Activated effector memory CD4-positive, alpha-beta T cell treated with anti-CD3 and anti-CD28 coated beads, Interleukin-2, amount 50 U/mL, for 16 hours (primary cell): ENCODE results near the gene LRRC10B.

Experiments used
- DNase-seq: peaks from one replicate; pipeline ENCODE4 v3.0.0-alpha.2; 2020

Gene LRRC10B

DNA sequence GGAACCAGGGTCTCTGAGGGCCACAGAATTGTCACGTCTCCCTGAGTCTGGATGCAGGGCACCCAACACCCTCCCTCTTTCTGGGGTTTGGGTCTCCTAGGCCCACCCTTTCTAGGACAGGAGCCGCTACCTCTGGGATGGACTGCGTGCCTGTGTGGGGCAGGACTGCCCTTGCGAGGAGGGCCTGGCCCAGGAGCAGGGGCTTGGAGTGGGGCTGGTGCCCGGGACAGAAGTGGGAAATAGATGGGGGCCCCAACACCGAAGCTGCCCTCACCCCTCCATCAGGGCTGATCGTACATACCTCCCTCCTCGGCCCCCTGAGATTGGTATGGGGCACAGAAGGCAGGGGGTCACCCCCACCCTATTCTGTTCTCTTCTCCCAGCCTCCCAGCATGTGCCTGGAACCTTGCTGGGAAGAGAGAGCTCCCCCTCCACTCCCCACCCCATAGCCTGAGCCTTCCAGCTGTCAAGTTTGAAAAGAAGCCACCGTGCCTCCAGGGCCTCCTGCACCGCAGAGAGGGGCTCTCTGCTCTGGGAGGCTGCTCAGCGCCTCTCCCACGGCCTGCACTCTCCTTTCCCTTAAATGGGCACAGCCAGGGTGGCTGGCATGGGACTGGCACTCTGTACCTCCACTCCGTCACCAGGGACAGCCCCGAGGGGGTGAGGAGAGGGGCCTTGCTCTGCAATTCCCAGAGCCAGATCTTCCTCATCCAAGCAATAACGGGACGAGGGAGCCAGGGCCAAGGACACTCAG lies 1.8 kb downstream of the LRRC10B start:
- DNase-seq: no peak

DNA sequence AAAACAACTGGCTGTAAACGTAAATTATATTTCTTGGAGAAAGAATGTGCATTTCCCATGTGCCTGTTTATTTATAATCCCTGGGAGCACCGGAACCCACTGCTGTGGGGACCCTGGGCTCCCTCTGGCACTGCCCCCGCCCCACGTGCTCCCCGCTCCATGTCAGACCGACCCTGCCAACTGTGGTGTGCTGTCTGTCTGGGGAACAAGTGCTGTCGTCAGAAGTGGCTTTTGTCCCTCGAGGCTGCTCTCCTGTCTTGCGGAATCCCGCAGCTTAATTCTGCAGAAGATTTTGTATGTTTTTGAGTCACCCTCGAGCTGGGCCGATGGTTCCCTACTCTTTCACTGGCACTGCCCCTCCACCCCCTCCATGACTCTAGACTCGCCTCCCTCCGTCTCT lies 2.4 kb downstream of the LRRC10B start:
- DNase-seq: no peak

DNA sequence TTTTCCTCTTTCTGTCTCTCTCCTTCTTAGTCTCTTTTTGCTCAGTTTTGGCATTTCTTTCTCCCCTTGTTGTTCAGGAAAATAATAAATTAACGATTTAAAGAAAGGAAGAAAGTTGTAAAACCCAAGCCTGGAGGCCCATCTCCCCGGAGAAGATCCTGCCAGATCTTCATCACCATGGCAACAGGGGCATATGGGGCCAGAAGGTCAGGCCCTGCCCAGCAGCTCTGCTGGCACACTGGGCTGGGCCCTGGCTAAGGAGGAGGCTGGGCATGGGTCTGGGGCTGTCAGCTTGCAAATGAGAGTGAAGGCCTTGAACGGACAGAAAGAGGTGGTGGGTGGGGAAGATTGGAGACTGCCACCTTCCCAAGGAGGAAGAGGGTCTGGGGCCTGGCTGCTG lies 2.8 kb downstream of the LRRC10B start:
- no peak for DNase-seq

DNA sequence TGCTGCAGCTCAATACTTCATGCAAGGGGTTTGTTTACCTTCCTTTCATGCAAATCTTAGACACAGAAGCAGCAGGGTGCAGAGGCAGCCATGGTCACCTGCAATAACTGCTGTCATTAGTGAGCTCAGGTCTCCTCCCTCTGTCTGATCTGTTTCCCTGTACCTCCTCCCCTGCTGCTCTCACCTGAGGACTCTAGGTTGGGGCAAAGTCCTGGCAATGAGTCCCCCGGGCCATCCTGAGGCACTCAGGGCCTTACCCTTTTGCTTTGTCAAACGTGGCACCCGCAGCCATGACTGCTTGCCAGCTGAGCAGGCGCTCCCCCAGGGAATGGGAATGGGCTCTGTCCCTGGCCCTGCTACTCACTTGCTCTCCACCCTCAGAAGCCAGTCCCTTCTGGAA lies 3.9 kb downstream of the LRRC10B start:
- DNase-seq: no peak

DNA sequence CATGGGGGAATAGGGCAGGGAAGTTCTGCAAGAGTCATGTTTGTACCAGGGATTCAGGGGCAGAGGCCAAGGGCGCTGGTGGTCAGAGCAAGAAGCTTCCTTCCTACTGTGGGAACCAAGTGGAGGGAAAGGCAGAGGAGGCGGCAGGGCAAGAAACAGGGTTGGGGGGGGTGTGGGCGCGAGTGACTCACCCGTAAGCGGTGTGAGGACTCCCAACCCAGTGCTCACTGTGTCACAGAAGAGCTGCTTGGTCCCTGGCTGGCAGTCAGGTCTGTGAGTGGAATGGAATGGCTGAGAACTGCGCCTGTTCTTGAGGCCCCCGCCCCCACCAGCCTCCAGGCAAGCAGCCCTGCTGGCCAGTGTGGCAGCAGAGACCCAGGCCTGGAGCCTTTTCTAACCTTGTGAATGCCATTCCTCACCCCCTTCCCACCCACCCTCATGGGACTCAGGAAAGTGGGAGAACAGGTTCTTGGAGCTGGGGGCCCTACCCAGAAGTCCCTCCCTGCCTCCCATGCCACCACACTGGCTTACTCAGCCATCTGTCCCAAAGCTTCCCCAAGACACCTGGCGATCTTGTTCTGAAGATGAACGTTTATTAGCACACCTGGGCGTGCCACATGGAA lies 4.7 kb downstream of the LRRC10B start:
- DNase-seq: no peak

DNA sequence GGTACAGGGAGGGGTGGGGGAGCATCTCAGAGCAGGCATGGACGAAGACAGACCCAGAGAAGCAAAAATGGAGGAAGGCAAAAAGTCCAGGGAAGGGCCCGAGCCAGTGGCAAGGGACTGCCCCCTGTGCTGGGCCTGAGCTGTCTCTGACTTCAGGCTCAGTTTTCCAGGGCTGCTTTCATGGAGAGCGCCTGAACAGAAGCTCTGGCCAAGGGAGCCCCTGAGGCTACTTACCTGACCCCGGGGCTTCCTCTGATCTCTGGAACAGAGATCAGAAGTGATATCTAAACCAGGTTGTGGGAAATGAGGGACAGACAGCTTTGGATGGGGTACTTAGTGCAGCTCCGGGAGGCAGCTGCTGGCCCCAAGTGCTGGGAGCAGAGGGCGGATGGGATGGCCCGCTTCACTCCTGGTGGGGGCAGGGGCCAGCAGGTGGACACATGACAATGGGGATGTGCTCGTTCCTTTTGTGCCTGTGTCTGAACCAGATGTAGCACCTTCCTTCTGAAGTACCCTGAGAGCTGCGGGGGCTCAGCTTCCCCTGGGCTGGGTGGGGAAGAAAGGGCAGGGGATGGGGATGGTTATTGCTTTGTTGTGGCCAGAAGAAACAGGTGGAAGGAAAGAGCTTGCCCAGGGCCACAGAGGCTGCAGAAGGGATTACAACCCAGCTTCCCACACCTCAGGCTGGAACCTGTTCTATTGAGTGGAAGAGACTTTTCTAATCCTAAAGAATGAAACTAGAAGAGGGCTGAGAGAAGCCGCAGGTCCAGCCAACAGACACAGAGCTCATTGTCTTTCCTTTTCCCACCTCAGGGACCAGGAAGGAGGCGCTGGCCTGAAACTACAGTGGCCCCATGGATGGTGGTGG lies 5.7 kb downstream of the LRRC10B start:
- no peak for DNase-seq

DNA sequence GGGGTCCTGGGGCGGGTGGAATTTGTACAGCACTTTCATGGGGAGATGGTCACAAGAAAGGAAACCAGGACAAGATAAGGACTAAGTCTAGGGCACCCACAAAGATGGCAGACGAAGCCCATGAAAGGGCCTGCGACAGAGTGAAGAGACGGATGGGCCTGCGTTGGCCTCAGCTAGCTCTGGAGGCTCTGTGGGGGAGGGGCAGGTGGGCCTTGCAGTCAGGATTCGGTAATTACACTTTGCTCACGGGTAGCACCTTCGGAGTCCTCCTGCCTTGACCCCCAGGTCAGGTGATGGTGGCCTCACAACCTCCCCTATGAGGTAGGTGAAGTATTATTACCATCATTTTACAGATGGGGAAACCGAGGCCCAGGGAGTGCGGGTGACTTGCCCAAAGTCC lies 7.1 kb downstream of the LRRC10B start:
- DNase-seq: no peak

DNA sequence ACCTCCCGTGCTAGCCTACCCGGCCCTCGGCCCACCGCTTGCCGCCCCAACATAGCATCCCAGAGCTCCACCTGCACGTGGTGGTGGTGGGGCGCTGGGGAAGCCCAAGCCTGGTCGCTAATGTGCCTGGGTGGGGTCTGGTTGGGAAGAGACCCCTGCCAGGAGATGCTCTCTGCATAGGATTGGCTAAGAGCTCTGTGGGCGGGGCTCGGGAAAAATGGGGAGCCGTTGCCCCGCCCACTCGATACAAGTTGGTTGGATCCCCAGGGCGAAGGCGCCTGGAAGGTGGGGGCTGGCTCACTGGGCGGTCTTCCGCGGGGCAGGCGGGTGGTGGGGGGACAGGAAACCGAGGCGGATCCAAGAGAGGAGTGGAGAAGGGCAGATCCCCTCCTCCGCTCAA lies 7.6 kb downstream of the LRRC10B start:
- DNase-seq: no peak

DNA sequence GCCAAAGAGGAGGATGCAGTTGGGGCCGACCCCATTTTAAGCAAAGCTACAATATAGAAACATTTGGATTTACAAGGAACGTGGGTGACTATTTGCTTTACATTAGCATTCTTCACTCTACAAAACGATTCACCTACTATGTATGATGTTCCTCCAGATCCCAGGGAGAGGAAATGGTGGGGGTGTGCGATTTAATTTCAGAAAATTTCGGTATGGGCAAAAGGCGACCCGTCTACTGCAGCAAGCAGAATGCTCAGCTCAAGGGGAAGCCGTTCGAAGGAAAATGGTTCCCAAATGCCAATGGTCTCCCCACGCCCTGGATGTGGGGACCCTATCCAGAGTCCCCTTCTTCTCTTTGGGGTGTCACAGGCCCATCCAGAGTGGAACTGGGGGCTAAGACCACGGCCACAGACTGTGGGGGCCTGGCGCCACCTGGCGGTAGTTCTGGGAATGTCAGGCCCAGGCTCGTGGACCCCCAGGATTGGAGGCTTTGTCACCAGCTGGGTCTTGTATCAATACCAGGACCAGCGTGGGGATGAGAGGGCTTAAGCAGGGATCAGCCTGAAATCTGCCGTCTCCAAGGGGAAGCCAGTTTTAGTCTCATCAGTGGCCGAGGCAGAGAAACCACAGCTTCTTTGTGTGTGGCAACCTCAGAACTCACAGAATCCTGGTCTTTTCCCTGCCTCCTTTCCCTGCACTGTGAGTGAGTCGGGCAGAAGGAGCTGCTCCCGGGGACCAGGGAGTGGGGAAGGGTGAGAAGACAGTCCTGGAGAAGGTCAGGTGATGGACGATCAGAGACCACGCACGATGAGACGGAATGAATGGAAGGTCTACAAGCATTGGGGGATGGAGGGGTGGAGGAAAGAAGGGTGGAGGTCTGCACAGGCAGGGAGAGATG lies 8.4 kb downstream of the LRRC10B start:
- peak; percentile 86 for DNase-seq

DNA sequence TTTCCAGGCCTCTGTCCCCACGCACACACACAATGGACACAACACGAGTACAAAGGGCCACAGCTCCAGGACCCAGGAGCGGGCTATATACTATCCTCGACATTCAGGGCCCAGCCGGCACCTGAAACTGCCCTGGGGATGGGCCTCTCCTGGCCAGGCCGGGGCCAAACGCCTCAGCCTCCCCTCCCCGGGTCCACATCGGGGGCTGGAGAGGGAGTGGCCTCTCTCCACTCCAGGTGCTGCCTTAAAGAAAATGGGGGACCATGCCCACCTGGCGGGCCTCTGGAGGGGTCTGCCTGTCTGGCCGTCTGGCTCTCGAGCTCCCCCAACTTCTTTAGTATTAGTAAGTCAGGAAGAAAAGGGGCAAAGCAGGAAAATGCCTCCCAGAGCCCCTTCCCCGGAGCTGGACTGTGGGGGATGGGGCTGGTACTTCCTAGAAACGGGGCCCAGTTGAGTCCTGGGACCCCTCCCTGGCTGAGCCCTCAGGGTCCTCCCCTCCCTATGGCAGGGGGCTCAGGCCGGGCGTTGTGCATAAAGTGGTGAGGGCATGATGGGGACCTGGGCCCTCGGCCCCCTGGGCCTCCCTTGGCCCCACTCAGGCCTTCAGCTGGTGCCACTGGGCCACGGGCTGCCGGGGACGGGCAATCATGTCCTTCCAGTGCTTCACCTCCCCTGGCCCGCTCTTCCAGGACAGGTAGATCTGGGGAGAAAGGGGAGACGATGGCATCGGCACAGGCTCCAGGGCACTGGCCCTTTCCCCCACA lies 9.7 kb downstream of the LRRC10B start:
- DNase-seq: no peak

DNA sequence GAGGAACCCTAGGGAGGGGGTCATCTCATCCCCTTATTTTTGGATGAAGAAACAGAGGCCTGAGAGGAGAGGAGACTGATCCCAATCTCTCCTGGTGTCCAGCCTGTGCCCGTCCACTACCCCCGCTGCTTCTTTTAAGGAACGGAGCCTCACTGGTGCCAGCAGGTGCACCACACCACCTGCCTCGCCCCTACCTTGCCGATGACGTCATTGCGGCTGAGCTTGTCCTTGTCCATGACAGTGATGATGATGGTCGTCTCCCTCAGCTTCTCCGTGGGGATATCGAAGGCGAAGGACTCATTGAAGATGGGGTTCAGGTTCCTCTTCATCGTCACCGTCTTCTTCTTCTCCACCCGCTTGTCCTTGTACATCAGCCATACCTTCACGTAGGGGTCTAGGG lies 14.3 kb downstream of the LRRC10B start:
- DNase-seq: no peak

DNA sequence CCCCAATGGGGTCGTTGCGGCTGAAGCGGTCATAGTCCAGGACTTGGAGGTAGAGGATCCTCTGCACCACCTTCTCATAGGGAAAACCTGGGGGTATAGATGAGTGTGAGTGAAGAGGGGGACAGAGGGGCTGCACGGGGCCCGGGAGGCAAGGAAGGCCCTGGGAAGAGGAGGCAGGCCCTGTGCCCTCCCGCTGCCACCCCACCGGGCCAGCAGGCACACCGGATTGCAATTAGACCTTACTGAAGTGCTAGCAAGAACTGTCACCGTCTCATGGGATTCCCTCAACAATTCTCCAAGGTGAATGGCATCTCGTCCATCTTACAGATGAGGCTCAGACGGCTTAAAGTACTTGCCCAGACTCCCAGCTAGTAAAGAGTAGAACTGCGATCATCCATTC lies 15.9 kb downstream of the LRRC10B start:
- no peak for DNase-seq

DNA sequence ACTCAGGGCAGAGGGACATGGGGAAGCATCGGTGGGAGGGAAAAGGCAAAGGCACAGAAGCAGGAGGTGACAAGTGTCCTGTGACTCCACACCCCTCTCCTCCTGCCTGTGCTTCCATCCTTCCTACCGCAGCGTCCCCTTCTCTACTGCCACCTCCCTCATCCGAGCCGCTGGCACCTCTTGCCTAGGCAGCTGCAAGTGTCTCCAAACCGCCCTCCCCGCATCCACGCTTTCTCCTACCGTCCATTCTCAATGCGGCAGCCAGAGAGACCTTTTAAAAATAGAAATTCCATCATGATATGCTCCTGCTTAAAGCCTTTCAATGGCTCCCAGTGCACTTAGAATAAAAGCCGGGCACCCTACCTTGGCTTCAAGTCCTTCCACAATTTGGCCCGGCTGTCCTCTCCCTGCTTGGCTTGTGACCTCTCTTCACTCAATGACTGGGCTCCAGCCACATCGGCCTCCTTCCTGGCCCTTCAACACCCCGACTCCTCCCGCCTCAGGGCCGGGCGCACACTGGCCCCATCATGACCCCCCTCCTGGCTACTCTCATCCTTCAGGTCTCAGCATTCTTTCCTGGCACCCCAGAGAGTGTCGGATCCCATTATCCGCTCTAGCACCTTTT lies 16.5 kb downstream of the LRRC10B start:
- no peak for DNase-seq

DNA sequence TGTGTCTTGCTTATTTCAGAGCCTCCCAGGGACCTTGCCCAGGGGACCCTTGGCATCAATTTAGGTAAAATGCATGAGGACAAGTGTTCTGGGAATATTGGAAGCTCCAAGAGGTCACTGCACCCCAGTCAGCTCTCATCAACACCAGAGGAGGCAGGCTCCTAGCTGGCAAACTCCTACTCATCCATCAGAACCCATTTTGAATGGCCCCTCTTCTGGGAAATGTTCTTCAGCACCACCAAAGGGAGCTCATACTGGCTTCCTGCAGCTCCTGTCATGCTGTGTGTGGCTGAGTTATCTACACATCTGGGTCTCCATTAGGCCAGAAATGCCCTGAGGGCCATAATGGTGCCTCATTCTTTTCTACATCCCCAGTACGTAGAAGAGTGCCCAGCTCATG lies 17.7 kb downstream of the LRRC10B start:
- DNase-seq: no peak

DNA sequence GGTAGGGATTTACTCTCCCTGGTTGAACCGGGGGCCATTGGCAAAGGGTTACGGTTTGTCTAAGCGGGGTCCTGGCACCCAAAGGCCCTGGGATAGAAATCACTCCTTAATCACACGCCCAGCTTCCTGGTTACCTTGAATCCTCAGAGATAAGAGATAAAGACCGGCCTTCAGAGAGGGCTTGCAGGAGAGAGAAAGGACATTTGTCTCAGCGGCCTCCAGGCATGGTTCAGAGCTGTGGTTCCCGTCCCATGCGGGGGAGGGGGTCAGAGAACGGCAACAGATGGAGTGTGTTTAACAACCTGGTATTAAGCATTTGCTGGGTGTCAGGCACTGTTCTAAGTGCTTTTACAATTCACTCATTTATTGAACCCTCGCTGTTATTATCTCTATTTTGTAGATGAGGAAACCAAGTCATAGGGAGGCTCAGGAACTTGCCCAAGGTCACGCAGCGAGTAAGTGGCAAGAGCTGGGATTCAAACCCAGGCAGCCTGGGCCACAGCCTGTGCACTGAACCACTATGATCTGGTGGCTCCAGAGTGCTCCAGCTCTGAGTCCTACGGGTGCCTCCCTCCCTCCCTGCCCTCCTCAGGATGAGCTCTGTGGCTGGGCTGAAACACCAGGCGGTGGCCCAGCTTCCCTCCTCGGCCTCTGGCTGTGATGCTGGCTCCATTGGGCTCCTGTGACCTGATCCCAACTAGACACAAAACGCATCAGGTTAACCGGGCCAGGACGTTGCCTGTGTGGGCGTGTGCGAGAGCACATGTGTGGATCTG lies 18.6 kb downstream of the LRRC10B start:
- no peak for DNase-seq

DNA sequence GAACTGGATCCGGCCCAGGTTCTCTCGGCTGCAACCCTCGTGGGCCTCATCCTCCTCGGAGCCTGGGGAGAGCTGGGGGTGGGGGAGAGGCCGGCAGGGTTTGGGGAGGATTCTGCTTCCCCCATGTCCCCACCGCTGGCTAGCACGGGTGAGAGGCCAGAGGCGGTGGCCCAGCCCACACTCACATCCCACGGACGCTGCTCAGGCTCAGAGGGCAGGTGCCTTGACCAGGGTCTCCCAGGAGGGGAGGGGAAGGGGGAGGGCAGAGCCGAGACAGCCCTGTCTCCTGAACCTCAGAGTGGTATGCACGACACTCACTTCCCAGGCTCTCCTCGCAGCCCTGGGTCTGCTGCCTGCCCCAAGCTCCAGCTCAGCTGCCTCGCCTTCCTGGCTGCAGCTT lies 19.6 kb downstream of the LRRC10B start:
- no peak for DNase-seq

DNA sequence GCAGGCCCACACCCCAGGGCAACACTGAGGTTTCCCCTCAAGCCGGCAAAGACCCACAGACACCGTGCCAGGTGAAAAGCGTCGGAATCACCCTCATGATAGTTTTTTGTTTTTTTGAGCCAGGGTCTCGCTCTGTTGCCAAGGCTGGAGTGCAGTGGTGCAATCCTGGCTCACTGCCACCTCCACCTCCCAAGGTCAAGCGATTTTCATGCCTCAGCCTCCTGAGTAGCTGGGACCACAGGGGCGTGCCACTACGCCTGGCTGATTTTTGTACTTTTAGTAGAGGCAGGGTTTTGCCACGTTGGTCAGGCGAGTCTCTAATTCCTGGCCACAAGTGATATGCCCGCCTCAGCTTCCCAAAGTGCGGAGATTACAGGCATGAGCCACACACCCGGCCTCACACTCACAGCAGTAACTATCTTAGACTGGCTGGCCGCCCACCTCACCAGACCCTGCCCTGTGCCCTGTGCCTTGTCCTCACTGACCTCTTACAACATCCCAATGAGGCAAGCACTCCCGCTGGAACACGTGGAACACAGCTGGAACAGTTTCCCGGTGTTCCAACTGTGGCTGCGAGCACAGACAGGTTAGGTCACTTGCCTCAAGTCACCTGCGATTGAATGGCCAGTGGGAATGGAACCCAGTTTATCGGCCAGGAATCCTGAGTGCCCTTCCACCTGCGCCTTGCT lies 21.1 kb downstream of the LRRC10B start:
- no peak for DNase-seq

DNA sequence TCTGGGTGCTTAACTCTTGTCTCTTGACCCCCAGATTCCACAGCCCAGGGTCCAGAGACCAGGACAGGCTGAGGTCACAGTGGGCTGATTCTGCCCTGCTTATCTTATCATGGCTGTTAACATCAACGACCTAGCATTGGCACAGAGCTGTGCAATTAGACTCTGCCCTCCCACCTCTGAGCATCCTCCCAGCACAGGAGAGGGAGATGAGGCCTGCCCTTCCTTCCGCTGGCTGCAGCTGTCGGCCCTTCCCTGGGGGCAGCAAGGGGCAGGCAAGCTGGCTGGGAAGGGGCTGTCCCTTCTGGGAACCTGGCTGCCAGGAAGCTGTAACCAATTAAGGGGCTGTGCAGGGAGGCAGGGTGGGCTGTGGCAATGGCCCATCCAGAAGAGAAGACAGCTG lies 22.5 kb downstream of the LRRC10B start:
- DNase-seq: no peak

DNA sequence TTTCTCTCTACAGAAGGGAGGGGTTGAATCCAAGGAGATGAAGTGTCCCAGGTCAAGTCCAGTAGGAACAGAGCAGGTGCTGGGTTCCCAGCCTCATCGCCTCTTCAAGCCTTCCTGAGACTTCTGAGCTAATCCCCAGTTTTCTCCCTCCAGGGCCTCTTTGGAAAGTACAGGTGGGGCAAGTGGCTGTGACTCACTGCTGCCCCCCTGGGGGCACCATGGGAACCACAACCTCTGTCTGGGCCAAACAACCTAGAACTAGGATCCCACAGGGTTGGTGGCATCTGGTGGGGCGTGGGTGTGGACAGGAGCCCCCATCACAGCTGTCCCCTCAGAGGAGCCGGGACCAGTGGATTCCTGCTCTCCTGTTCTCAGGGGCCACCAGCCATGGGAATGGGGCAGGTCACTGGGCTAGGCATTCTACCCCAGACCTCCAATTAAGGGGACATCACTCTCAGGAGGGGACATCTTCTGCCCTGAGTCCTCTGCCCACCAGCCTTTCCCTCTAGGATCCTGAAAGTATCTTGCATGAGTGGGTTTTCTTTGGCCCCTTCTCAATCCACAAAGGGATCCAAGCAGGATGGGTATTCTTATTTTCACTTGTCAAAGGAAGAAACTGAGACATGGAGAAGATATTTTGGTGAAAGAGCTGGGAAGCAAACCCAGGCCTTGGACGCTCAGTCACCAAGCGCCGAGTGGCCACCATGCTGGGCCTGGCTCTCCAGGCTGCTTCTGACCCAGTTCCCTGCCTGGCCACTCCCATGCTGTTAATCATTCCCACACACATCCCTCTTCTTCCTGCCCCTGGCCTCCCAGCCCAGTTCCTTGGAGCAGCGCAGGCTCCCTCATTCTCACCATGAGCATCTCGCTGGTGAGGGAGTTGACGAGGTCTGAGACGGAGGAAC lies 23.8 kb downstream of the LRRC10B start:
- DNase-seq: peak; percentile 78
